Neural progenitor cell (in vitro differentiated cells): Measurements from ENCODE around the gene HSD3B1. TPM values are rescaled to one million over a fixed set of nuclear protein-coding genes. Genes with fewer than 3 reads are reported as not detected.

ENCODE experiments used
- DNase-seq: peaks from one replicate; pipeline ENCODE4 v3.0.0-alpha.2; 2016; ENCODE audit warnings: low spot score
- H2AFZ ChIP-seq: fragments of 200-600 bp; sonication (generic); replicated peaks from 2 replicates; pipeline ENCODE4 v1.6.1; 2016; ENCODE audit warnings: antibody characterized with exemption
- H3F3A ChIP-seq: fragments of 200-600 bp; sonication (generic); 2 replicates; pipeline ENCODE4 v1.6.1; 2016; ENCODE audit warnings: antibody characterized with exemption, low read depth
- H3K27ac ChIP-seq: fragments of 200-600 bp; sonication (generic); 2 replicates; pipeline ENCODE4 v1.5.1; 2016; ENCODE audit warnings: mild to moderate bottlenecking
- H3K27me3 ChIP-seq: fragments of 200-600 bp; sonication (generic); 2 replicates; pipeline ENCODE4 v1.6.1; 2016; ENCODE audit warnings: mild to moderate bottlenecking, moderate library complexity
- H3K36me3 ChIP-seq: fragments of 200-600 bp; sonication (generic); 2 replicates; pipeline ENCODE4 v1.5.1; 2016
- H3K4me1 ChIP-seq: fragments of 200-600 bp; sonication (generic); 2 replicates; pipeline ENCODE4 v1.6.1; 2016; ENCODE audit warnings: mixed run types
- H3K4me2 ChIP-seq: fragments of 200-600 bp; sonication (generic); 2 replicates; pipeline ENCODE4 v1.6.1; 2016
- H3K4me3 ChIP-seq: fragments of 200-600 bp; sonication (generic); 2 replicates; pipeline ENCODE4 v1.5.1; 2016
- H3K79me2 ChIP-seq: fragments of 200-600 bp; sonication (generic); 2 replicates; pipeline ENCODE4 v1.6.1; 2016; ENCODE audit warnings: low read depth
- H3K9ac ChIP-seq: fragments of 200-600 bp; sonication (generic); 2 replicates; pipeline ENCODE4 v1.6.1; 2016
- H3K9me3 ChIP-seq: fragments of 200-600 bp; sonication (generic); 2 replicates; pipeline ENCODE4 v1.5.1; 2016; ENCODE audit warnings: low read depth
- H4K20me1 ChIP-seq: fragments of 200-600 bp; sonication (generic); 2 replicates; pipeline ENCODE4 v1.6.1; 2016; ENCODE audit warnings: low read depth
- H3K27ac Mint-ChIP-seq: 3 replicates; pipeline ENCODE4 v1.8.0; 2021; ENCODE audit warnings: mixed read lengths
- H3K27me3 Mint-ChIP-seq: 2 replicates; pipeline ENCODE4 v1.8.0; 2022; ENCODE audit warnings: low read depth, mild to moderate bottlenecking, inconsistent platforms, moderate library complexity, mixed read lengths; ENCODE audit not compliant: insufficient read depth
- H3K36me3 Mint-ChIP-seq: 3 replicates; pipeline ENCODE4 v1.8.0; 2021; ENCODE audit warnings: mixed read lengths
- H3K4me1 Mint-ChIP-seq: 3 replicates; pipeline ENCODE4 v1.8.0; 2021; ENCODE audit warnings: mixed read lengths
- H3K4me3 Mint-ChIP-seq: 3 replicates; pipeline ENCODE4 v1.8.0; 2021; ENCODE audit warnings: mild to moderate bottlenecking, moderate library complexity, mixed read lengths
- H3K9me3 Mint-ChIP-seq: 3 replicates; pipeline ENCODE4 v1.8.0; 2020; ENCODE audit warnings: mixed read lengths
- CTCF ChIP-seq: fragments of 200-600 bp; sonication (generic); IDR thresholded peaks from 2 replicates; pipeline ENCODE4 v1.5.1; 2017; ENCODE audit warnings: antibody characterized with exemption, mild to moderate bottlenecking
- EZH2 ChIP-seq: fragments of 200-600 bp; sonication (generic); IDR thresholded peaks from 2 replicates; pipeline ENCODE4 v1.6.1; 2017; ENCODE audit warnings: antibody characterized with exemption, mild to moderate bottlenecking, moderate library complexity
- EZH2phosphoT487 ChIP-seq: fragments of 200-600 bp; sonication (generic); IDR thresholded peaks from 2 replicates; pipeline ENCODE4 v1.6.1; 2017; ENCODE audit warnings: antibody characterized with exemption
- total RNA-seq: library from RNA; depleted of rRNA; stranded (reverse); fragments of >200 nt; gene quantifications from 2 replicates; pipeline ENCODE4 v1.2.3, GENCODE V29; 2015; ENCODE audit warnings: low replicate concordance

The HSD3B1 gene
- total RNA-seq, 1 donor from 2014 or later = not detected

- H3K4me3 Mint-ChIP-seq = no peak overlapping the region
- Histone ChIP-seq H4K20me1 (no peaks in the 10 kb centered on the region), H3K4me2 (no peak overlapping the region), H3K9ac (no peak overlapping the region), H2AFZ (no peak overlapping the region), H3K27ac (no peak overlapping the region), H3K9me3 (no peaks in the 10 kb centered on the region), H3K4me1 (no peaks in the 10 kb centered on the region), H3K27me3 (no peaks in the 10 kb centered on the region), H3F3A (no peaks in the 10 kb centered on the region), H3K36me3 (no peaks in the 10 kb centered on the region), H3K79me2 (no peaks in the 10 kb centered on the region), H3K4me3 (no peak overlapping the region)
- H3K36me3 Mint-ChIP-seq = no peaks in the 10 kb centered on the region
- no peak overlapping the region for H3K27ac Mint-ChIP-seq
- no peak for DNase-seq
- TF ChIP-seq EZH2 = no peak
- TF ChIP-seq EZH2phosphoT487 = no peak
- no peak for TF ChIP-seq CTCF
- H3K27me3 Mint-ChIP-seq = peaks cover 4% of the 10 kb centered on the region
- no peaks in the 10 kb centered on the region for H3K4me1 Mint-ChIP-seq
- H3K9me3 Mint-ChIP-seq = peaks cover 5% of the 10 kb centered on the region
Observed at GRCh38 chr1:119504831-119505230, 2.2 kb upstream of the HSD3B1 start.

- no peak overlapping the region for H3K27ac ChIP-seq
- no peak for TF ChIP-seq EZH2phosphoT487
- no peak for TF ChIP-seq EZH2
- TF ChIP-seq CTCF = no peak
- no peak overlapping the region for H3K4me3 ChIP-seq
- H3K36me3 ChIP-seq = no peaks in the 10 kb centered on the region
- Mint-ChIP-seq H3K36me3 (no peaks in the 10 kb centered on the region), H3K27me3 (peaks cover 4% of the 10 kb centered on the region), H3K4me1 (no peaks in the 10 kb centered on the region), H3K9me3 (no peaks in the 10 kb centered on the region), H3K4me3 (no peak overlapping the region), H3K27ac (no peak overlapping the region)
- no peaks in the 10 kb centered on the region for H3K9me3 ChIP-seq
- no peaks in the 10 kb centered on the region for H4K20me1 ChIP-seq
- no peaks in the 10 kb centered on the region for H3K27me3 ChIP-seq
- no peaks in the 10 kb centered on the region for H3K79me2 ChIP-seq
- no peak overlapping the region for H3K4me2 ChIP-seq
- H3K9ac ChIP-seq = no peak overlapping the region
- H2AFZ ChIP-seq = no peak overlapping the region
- DNase-seq = no peak
- H3F3A ChIP-seq = no peaks in the 10 kb centered on the region
- H3K4me1 ChIP-seq = no peaks in the 10 kb centered on the region
Observed at GRCh38 chr1:119510046-119510445, 3.0 kb downstream of the HSD3B1 start.

GRCh38 chr1:119515221-119515620 is 8.2 kb downstream of the HSD3B1 start:
- peaks cover 5% of the 10 kb centered on the region for H3K27me3 Mint-ChIP-seq
- TF ChIP-seq EZH2phosphoT487 (no peak), CTCF (no peak), EZH2 (no peak)
- H3K4me3 Mint-ChIP-seq = no peak overlapping the region
- no peaks in the 10 kb centered on the region for H3K36me3 Mint-ChIP-seq
- H3K36me3 ChIP-seq = no peaks in the 10 kb centered on the region
- H2AFZ ChIP-seq = no peak overlapping the region
- no peaks in the 10 kb centered on the region for H3K4me1 ChIP-seq
- no peaks in the 10 kb centered on the region for H4K20me1 ChIP-seq
- H3K79me2 ChIP-seq = no peaks in the 10 kb centered on the region
- H3F3A ChIP-seq = no peaks in the 10 kb centered on the region
- H3K9me3 ChIP-seq = no peaks in the 10 kb centered on the region
- no peak overlapping the region for H3K4me2 ChIP-seq
- H3K27ac ChIP-seq = no peak overlapping the region
- H3K4me3 ChIP-seq = no peak overlapping the region
- H3K4me1 Mint-ChIP-seq = peaks cover 5% of the 10 kb centered on the region
- no peak overlapping the region for H3K27ac Mint-ChIP-seq
- no peak for DNase-seq
- no peak overlapping the region for H3K9ac ChIP-seq
- no peaks in the 10 kb centered on the region for H3K27me3 ChIP-seq
- no peaks in the 10 kb centered on the region for H3K9me3 Mint-ChIP-seq
